ENCODE results near the gene AMFR. TPM values are rescaled to one million over a fixed set of nuclear protein-coding genes. Genes with fewer than 3 reads are reported as not detected.

Gene AMFR
- total and polyA plus RNA-seq, 2 of the 13 experiments (the other 11 are each of a cell fraction or from before 2014, with no cell fraction given) = 52.9 to 108 TPM

DNA sequence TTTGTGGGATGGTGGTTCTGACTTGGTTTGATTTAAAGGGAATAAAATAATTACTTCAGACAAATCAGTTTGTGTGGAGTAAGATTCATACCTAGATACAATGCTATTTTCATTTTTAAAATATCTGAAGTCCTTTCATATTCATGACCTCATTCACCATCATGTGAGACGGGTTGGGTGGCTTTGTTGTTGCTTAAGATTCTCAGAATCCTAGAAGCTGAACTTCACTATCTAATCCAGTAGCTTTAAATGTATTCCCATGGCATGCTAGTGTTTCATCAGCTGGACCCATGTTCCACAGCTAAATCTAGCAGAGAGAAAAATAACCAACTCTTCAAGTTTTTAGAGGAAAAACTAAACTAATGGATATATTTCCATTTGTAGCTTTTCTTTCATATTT, 2.7 kb upstream of the AMFR start:
- DNase-seq (ENCODE audit: low spot score) = no peak
- no peaks in the 10 kb centered on the region for H3K9me3 ChIP-seq (ENCODE audit: low read length)
- in situ Hi-C loops (cut with HindIII; ENCODE audit: extremely low pct_ligation_motif_present, low pct_unique_long_range_greater_than_20kb) (no loop called here), intact Hi-C loops (cut with micrococcal nuclease; ENCODE audit: unreplicated experiment) (loop anchor here (5.0 kb wide), 1 partner anchor 71 kb away; no protein-coding TSS in a partner anchor)
- H3K79me2 ChIP-seq (ENCODE audit: insufficient read depth, low read length) = peaks cover 14% of the 10 kb centered on the region
- peaks cover 23% of the 10 kb centered on the region for H3K4me1 ChIP-seq (ENCODE audit: insufficient read depth, low read length)
- 100% methylated on average over 1 of the region's 1 CpG for WGBS (ENCODE audit: low lambda C conversion rate)
- FAIRE-seq = no peak
- H3K4me3 ChIP-seq (replicated peaks in 1 of 3; ENCODE audit: insufficient read depth in 1 of 3, low read depth in 2 of 3, low read length in 3 of 3) = no peak overlapping the region
- peaks cover 6 to 18% of the 10 kb centered on the region in 2 experiments for H3K36me3 ChIP-seq (replicated peaks in 1 of 2; ENCODE audit: control insufficient read depth in 1 of 2, insufficient read depth in 2 of 2, low read length in 2 of 2)
- no TSS peak for BruUV-seq (replicated peaks)
- CTCF ChIA-PET (ENCODE audit: low intra/inter-chr PET ratio, low total read pairs) = no interaction called here
- no peak overlapping the region for H2AFZ ChIP-seq (ENCODE audit: low read length)
- H3K9ac ChIP-seq (ENCODE audit: insufficient read depth, low read depth, low read length) = no peak overlapping the region
- TF ChIP-seq, protein P1, sequence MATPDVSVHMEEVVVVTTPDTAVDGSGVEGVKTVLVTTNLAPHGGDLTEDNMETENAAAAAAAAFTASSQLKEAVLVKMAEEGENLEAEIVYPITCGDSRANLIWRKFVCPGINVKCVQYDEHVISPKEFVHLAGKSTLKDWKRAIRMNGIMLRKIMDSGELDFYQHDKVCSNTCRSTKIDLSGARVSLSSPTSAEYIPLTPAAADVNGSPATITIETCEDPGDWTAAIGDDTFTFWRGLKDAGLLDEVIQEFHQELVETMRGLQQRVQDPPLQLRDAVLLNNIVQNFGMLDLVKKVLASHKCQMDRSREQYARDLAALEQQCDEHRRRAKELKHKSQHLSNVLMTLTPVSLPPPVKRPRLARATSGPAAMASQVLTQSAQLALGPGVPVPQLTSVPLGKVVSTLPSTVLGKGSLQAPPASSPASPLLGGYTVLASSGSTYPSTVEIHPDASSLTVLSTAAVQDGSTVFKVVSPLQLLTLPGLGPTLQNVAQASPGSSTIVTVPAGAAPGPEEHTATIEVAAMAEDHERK (CRISPR knock-in tag; IDR thresholded peaks at IDR 0.05; ENCODE audit: low read depth) = no peak
- TF ChIP-seq CBX1 (IDR thresholded peaks at IDR 0.05; ENCODE audit: low read depth) (no peak), ZNF503 (CRISPR knock-in tag; IDR thresholded peaks at IDR 0.05) (no peak), CREM (IDR thresholded peaks at IDR 0.05) (no peak), CREM (CRISPR knock-in tag; IDR thresholded peaks at IDR 0.05) (no peak), ZBTB4 (CRISPR knock-in tag; IDR thresholded peaks at IDR 0.05; ENCODE audit: borderline replicate concordance) (no peak), ZNF773 (CRISPR knock-in tag; IDR thresholded peaks at IDR 0.05; ENCODE audit: borderline replicate concordance) (no peak), NCOA1 (CRISPR knock-in tag; IDR thresholded peaks at IDR 0.05) (no peak), ZSCAN25 (CRISPR knock-in tag; IDR thresholded peaks at IDR 0.05) (no peak), ZNF879 (CRISPR knock-in tag; IDR thresholded peaks at IDR 0.05) (no peak), RBAK (CRISPR knock-in tag; IDR thresholded peaks at IDR 0.05) (no peak), ZNF451 (CRISPR knock-in tag; IDR thresholded peaks at IDR 0.05) (no peak), ZNF629 (CRISPR knock-in tag; conservative IDR thresholded peaks at IDR 0.05) (no peak)
- H3K27me3 ChIP-seq (ENCODE audit: control insufficient read depth in 1 of 2, insufficient read depth in 2 of 2, low read length in 2 of 2) = no peaks in the 10 kb centered on the region; a peak in 2 of 5 replicates
- no peak overlapping the region for H3K27ac ChIP-seq (ENCODE audit: extremely low read length, insufficient read depth, low read length)
- POLR2A ChIA-PET = interaction anchor here (4.2 kb wide), 1 partner anchor 23 kb away, joined by 16 read pairs; the partner anchor contains the start of genes NUDT21 and OGFOD1
- no peak overlapping the region for H3K4me2 ChIP-seq (ENCODE audit: low read depth, low read length)
- peaks cover 5% of the 10 kb centered on the region for H4K20me1 ChIP-seq (ENCODE audit: insufficient read depth, low read length)
- ATAC-seq = no peak
